GM19467 (cell line): Measurements from ENCODE around the gene AAGAB.
"Not testable (repeated sequence)": the region's sequence is repeated elsewhere in the genome, so short reads cannot be mapped to it uniquely, and the experiment has no call there.

Experiments
- ATAC-seq: cut with Tn5 transposase; IDR thresholded peaks from one replicate; pipeline ENCODE4 v1.9.1; 2021; ENCODE audit warnings: mild to moderate bottlenecking, moderate library complexity; ENCODE audit not compliant: unreplicated experiment

AAGAB gene

DNA sequence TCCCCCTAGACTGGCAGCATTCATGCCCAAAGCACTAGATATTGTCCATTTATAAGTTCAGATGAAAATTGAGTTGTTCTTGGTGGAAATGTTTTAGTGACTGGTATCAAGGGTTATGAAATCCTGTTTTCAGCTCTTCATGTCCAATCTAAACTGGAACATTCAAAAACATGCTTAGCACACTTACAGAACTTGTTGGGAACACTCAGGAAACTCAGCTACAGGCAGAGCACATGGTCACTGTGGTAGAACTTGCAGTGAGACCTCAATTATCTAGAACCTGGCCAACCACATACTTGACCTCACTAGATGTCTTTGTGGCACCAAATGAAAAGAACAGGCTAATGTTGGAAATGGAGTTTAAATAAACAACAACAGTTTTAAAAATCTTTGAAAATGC is 100.2 kb downstream of the AAGAB start:
- no peak for ATAC-seq

DNA sequence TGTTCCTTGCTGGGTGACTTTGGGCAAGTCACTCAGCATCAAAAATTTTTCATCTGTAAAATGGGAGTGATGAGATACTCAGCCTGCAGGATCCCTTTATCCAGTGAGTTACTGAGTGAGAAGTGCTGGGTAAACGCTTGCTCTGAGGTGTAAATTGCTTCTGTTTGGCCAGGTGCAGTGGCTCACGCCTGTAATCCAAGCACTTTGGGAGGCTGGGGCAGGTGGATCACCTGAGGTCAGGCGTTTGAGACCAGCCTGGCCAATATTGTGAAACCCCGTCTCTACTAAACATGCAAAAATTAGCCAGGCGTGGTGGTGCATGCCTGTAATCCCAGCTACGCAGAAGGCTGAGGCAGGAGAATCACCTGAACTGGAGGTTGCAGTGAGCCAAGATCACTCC is 101.4 kb downstream of the AAGAB start:
- not testable (repeated sequence) for ATAC-seq

DNA sequence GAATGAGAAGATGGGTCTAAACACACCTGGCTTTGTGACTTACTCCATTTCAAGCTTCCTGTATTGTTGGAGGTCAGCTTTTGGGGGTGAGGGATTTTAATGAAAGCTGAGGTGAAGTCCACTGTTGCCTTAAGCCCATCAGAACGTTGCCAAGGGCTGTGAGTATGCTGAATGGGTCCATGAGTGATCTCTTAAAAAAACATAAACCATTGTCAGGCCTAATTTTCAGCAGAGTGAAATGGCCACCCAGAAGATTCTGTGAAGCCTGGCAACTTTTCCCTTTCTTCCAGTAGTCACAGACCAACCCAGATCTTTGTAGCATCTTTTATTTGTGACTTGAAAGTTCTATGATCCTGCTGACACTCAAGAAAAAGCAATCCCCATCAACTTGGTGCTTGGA is 102.0 kb downstream of the AAGAB start:
- no peak for ATAC-seq
